BJ (cell line): ENCODE results near the gene SLC25A29. TPM values are rescaled to one million over a fixed set of nuclear protein-coding genes. Genes with fewer than 3 reads are reported as not detected.
"Not testable (repeated sequence)": the region's sequence is repeated elsewhere in the genome, so short reads cannot be mapped to it uniquely, and the experiment has no call there.

Source experiments
- CTCF ChIA-PET: fragments of 350-600 bp; formaldehyde crosslinking; extraction: SDS; loops from one replicate; lab custom pipeline; 2021; ENCODE audit warnings: antibody characterized with exemption, inconsistent platforms; lab: Yijun Ruan, JAX
- POLR2A ChIA-PET: fragments of 300-600 bp; sonication (Branson Sonifier 250); formaldehyde crosslinking; extraction: SDS; loops from one replicate; lab custom pipeline; 2021; ENCODE audit warnings: antibody characterized with exemption; lab: Charles Lee
- DNase-seq: peaks from one replicate; pipeline ENCODE4 v3.0.0-alpha.2; 2011; ENCODE audit warnings: low read depth
- H3K27me3 ChIP-seq: 2 replicates; pipeline ENCODE4 v1.6.0; 2011; ENCODE audit warnings: low read length; ENCODE audit not compliant: control insufficient read depth, insufficient read depth
- H3K36me3 ChIP-seq: 2 replicates; pipeline ENCODE4 v1.5.1; 2011; ENCODE audit warnings: low read length; ENCODE audit not compliant: control insufficient read depth, insufficient read depth
- H3K4me3 ChIP-seq: 2 replicates; pipeline ENCODE4 v1.5.1; 2011; ENCODE audit warnings: low read depth, mild to moderate bottlenecking, control low read depth, low read length
- polyA plus RNA-seq: library from polyadenylated mRNA; depleted of rRNA; stranded (reverse); fragments of >200 nt; gene quantifications from 2 replicates; pipeline ENCODE4 v1.2.3, GENCODE V29; 2011
- TF ChIP-seq, protein P1 (sequence below): IDR thresholded peaks from 2 replicates; pipeline ENCODE4 v1.5.1; 2011; ENCODE audit warnings: low read depth, mild to moderate bottlenecking, control low read depth, inconsistent platforms, low read length, moderate library complexity; ENCODE audit not compliant: insufficient read depth

Gene SLC25A29
- polyA plus RNA-seq, 1 experiment = 16.4 TPM

DNA sequence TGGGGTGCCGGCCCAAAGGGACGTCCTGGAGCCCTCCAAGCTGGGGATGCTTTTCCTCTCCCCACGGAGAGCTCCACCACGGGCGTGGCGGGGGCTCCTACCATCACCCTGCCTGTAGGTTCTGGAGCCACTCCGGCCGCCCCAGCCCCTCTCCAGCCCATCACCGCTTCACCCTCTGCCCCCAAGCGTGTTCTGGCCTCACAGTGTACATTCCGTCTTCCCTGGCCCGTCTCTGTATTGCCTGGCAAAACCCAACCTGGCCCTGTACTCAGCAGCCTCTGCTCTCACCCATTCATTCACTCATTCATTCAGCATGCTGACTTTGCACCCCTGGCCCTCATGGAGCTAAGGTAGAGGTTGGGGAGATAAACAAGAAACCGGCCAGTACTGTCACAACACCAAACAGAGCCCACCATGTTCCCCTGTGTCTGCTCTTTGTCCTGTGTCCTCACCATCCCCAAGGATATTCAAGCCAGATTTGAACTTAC, 20.3 kb downstream of the SLC25A29 start:
- CTCF ChIA-PET = interaction anchor here (0.9 to 5.7 kb wide), 12 partner anchors 12 to 90 kb away, joined by 3 to 58 read pairs (median 4); a partner anchor contains a TSS

DNA sequence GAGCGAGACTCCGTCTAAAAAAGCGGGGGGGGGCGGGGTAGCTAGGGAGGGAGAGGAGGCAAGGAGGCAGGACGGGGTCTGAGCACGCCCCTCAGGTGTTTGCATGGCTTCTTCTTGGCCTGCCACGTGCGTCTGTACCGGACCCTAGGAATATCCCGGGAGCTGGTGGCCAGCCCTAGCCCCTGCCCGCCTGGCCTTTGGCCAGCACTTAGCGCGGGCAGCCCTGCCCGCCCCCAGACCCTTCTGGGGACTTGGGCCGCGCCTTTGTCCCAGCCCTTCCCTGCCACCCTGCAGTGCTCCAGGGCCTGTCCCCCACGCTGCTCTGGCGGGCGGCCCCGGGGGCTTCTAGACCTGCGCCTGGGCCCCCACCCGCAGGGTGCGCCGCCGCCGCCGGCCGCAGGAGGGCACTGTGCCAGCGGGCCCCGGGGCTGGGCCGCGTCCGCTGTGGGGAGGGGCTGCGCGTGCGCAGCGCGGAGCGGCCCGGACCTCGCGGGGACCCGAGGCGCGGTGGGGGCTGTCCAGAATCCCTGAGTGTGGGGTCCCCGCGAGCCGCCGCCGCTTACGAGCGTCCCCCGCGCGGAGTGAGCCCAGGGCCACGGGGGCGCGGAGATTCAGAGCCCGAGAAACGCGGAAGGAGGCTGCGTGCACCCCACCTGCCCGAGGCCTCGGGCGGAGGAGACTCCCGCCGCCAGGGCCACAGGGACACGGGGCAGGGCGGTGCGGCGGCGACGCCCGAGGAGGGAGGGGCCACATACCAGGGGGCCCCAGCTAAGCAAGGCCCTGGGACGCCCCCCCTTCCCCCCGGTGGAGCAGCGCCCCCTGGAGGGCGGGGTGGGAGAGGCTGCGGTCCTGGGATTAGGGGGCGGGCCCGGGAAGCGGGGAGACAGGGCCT, 21.0 kb downstream of the SLC25A29 start:
- DNase-seq = no peak
- Histone ChIP-seq H3K4me3 (peak overlapping the region; percentile 79), H3K27me3 (no peaks in the 10 kb centered on the region), H3K36me3 (peaks cover 4% of the 10 kb centered on the region)
- POLR2A ChIA-PET = interaction anchor here (0.6 kb wide), 1 partner anchor 20 kb away, joined by 4 read pairs; no protein-coding TSS in a partner anchor
- TF ChIP-seq, protein P1, sequence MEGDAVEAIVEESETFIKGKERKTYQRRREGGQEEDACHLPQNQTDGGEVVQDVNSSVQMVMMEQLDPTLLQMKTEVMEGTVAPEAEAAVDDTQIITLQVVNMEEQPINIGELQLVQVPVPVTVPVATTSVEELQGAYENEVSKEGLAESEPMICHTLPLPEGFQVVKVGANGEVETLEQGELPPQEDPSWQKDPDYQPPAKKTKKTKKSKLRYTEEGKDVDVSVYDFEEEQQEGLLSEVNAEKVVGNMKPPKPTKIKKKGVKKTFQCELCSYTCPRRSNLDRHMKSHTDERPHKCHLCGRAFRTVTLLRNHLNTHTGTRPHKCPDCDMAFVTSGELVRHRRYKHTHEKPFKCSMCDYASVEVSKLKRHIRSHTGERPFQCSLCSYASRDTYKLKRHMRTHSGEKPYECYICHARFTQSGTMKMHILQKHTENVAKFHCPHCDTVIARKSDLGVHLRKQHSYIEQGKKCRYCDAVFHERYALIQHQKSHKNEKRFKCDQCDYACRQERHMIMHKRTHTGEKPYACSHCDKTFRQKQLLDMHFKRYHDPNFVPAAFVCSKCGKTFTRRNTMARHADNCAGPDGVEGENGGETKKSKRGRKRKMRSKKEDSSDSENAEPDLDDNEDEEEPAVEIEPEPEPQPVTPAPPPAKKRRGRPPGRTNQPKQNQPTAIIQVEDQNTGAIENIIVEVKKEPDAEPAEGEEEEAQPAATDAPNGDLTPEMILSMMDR = peak; percentile 92
- CTCF ChIA-PET = interaction anchor here (0.7 to 5.7 kb wide), 17 partner anchors 10 to 773 kb away, joined by 3 to 58 read pairs (median 4); a partner anchor contains a TSS

More for the DNA sequence above, 20.3 kb downstream of the SLC25A29 start:
- TF ChIP-seq, protein P1 = no peak
- POLR2A ChIA-PET = no interaction called here
- Histone ChIP-seq H3K27me3 (no peaks in the 10 kb centered on the region), H3K36me3 (peaks cover 4% of the 10 kb centered on the region), H3K4me3 (peak overlapping the region; percentile 79)
- DNase-seq = no peak

DNA sequence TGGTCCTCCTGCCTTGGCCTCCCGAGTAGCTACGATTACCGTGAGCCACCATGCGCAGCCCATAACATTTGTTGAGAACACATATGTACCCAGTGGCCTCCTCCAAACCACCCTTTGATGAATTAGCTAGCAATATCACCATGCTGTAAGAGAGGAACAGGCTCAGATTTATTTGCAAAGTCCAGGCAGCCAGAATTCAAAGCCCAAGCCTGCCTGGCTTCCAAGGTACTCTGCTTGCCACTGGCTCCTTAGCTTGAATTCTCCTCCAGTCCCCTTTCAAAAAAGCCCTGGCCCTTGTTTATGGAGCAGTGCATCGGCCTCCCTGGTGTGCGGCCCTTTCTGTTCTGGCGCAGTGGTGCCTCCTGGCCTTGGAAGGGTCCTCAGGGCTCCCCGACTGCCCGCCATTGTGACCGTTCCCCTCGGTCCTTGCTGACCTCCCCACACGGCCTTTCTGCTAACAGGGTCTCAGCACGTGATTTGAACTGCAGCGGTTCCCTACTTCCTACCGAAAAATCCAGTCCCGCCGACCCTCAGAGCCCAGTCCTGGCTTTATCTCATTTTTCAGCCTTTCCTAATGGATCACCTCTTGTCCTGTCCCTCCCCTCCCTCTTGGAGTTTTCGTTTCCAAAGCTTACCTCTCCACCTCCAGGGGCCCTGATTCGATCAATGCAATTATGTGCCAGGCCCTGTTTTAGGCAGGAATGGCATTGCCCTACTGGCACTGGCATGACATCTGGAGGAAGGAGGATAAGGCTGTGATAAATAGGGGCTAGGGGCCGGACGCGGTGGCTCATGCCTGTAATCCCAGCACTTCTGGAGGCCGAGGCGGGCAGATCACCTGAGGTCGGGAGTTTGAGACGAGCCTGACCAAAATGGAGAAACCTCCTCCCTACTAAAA, 22.0 kb downstream of the SLC25A29 start:
- H3K36me3 ChIP-seq = peaks cover 7% of the 10 kb centered on the region

DNA sequence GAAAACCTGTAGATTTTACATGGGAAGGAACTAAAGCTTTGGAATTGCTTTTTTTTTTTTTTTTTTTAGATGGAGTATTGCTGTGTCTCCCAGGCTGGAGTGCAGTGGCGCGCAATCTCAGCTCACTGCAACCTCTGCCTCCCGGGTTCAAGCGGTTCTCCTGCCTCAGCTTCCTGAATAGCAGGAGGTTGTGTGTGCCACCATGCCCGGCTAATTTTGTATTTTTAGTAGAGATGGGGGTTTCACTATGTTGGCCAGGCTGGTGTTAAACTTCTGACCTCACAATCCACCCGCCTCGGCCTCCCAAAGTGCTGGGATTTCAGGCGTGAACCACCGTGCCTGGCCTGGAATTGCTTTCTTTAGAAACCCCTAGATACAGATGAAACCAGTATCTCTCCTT, 22.8 kb downstream of the SLC25A29 start:
- H3K36me3 ChIP-seq, H3K27me3 ChIP-seq, H3K4me3 ChIP-seq, DNase-seq, POLR2A ChIA-PET: not testable (repeated sequence)
- CTCF ChIA-PET = interaction anchor here (0.8 to 5.7 kb wide), 7 partner anchors 14 to 134 kb away, joined by 3 to 58 read pairs (median 5); no protein-coding TSS in a partner anchor

More for the DNA sequence above, 22.0 kb downstream of the SLC25A29 start:
- DNase-seq = no peak
- ChIA-PET CTCF (interaction anchor here (0.7 to 5.7 kb wide), 9 partner anchors 9 to 133 kb away, joined by 3 to 58 read pairs (median 4); no protein-coding TSS in a partner anchor), POLR2A (interaction anchor here (0.6 kb wide), 1 partner anchor 12 kb away, joined by 5 read pairs; no protein-coding TSS in a partner anchor)
- Histone ChIP-seq H3K4me3 (peak overlapping the region; percentile 79), H3K27me3 (no peaks in the 10 kb centered on the region)
- TF ChIP-seq, protein P1 = no peak

DNA sequence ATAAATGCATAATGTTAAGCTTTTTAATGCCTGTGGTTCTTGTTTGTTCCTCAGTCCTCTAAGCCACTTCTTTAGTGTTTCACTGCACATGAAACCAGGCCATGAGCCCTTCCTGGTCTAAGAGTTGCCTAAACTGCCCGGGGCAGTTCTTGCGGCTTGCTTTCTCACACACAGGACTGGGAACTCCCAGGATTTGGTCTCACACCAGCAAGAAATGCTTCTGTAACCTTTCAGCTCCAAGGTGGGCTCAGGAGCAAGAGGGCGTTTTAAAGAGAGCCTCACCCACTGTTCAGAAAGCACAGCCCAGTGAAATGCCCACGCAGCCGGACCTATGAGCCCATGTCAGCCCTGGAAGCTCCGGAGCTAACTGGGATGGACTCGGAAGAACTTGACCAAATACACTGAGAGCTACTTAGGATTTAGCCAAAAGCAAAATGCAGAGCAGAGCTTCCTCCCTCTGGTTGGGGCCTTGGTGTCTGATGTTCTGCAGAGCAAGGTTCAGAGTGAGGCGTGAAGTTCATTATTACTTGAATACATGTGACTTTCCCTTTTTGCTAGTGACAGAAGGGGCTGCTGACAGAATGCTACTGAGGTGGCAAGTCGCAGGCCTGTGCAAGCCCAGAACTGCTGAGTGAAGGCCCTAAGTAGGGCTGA, 23.4 kb downstream of the SLC25A29 start:
- H3K36me3 ChIP-seq = peaks cover 7% of the 10 kb centered on the region
- TF ChIP-seq, protein P1 = no peak
- DNase-seq = no peak
- ChIA-PET CTCF (interaction anchor here (0.8 to 5.7 kb wide), 6 partner anchors 10 to 135 kb away, joined by 3 to 58 read pairs (median 4); no protein-coding TSS in a partner anchor), POLR2A (no interaction called here)
- no peak overlapping the region for H3K4me3 ChIP-seq
- H3K27me3 ChIP-seq = no peaks in the 10 kb centered on the region
